H1 (cell line): Measurements from ENCODE around the gene L1TD1. TPM values are rescaled to one million over a fixed set of nuclear protein-coding genes. Genes with fewer than 3 reads are reported as not detected.

Experiments used
- CTCF ChIA-PET: fragments of 300-600 bp; sonication (Branson Sonifier 250); formaldehyde crosslinking; loops from one replicate; lab custom pipeline; 2021; ENCODE audit not compliant: partially characterized antibody; lab: Charles Lee
- POLR2A ChIA-PET: fragments of 300-600 bp; sonication (Branson Sonifier 250); formaldehyde crosslinking; loops from one replicate; lab custom pipeline; 2021; ENCODE audit warnings: inconsistent platforms; ENCODE audit not compliant: partially characterized antibody; lab: Charles Lee
- DNase-seq, 2 experiments: peaks; one replicate each; pipeline versions ENCODE4 v3.0.0 to v3.0.0-alpha.2; 2010 to 2022; ENCODE audit warnings: low spot score in 2 of 2, low read depth in 1 of 2, mixed read lengths in 1 of 2
- FAIRE-seq: peaks from 2 replicates; lab custom pipeline; 2011; peaks lifted over from hg19 to GRCh38; lab: Jason Lieb, UNC
- H2AFZ ChIP-seq: 2 replicates; pipeline ENCODE4 v1.8.1; 2012; ENCODE audit warnings: low read length, inconsistent platforms
- H2AK5ac ChIP-seq: 2 replicates; pipeline ENCODE4 v1.6.1; 2013; ENCODE audit warnings: low read depth, low read length
- H2BK120ac ChIP-seq: replicated peaks from 2 replicates; pipeline ENCODE3; 2013; ENCODE audit warnings: low read depth, low read length, inconsistent platforms
- H2BK12ac ChIP-seq: 2 replicates; pipeline ENCODE4 v1.6.1; 2013; ENCODE audit warnings: low read depth, low read length
- H2BK15ac ChIP-seq: 2 replicates; pipeline ENCODE4 v1.6.1; 2013; ENCODE audit warnings: low read length
- H2BK20ac ChIP-seq: 2 replicates; pipeline ENCODE4 v1.6.1; 2013; ENCODE audit warnings: low read length
- H2BK5ac ChIP-seq: 2 replicates; pipeline ENCODE4 v1.6.1; 2013; ENCODE audit warnings: low read depth, low read length
- H3K14ac ChIP-seq: 2 replicates; pipeline ENCODE4 v1.6.1; 2013; ENCODE audit warnings: inconsistent platforms; ENCODE audit not compliant: insufficient read length
- H3K18ac ChIP-seq: 2 replicates; pipeline ENCODE4 v1.6.1; 2013; ENCODE audit warnings: low read length; ENCODE audit errors: extremely low read depth
- H3K23ac ChIP-seq: 2 replicates; pipeline ENCODE4 v1.6.1; 2013; ENCODE audit warnings: inconsistent platforms; ENCODE audit not compliant: insufficient read length
- H3K23me2 ChIP-seq: 2 replicates; pipeline ENCODE4 v1.6.1; 2013; ENCODE audit warnings: low read depth, low read length
- H3K27ac ChIP-seq: 2 replicates; pipeline ENCODE4 v1.6.1; 2011; ENCODE audit warnings: low read depth, low read length, inconsistent platforms
- H3K27me3 ChIP-seq, 4 experiments: replicated peaks in 1 of 4; 1 replicate in 1 of 4; 2 replicates in 3 of 4; pipeline versions ENCODE4 v1.6.1 to v1.8.1; 2011 to 2013; ENCODE audit warnings: low read length in 3 of 4, mild to moderate bottlenecking in 3 of 4, inconsistent platforms in 2 of 4, mixed read lengths in 2 of 4, moderate library complexity in 1 of 4; ENCODE audit not compliant: control insufficient read depth in 3 of 4, insufficient read depth in 3 of 4; ENCODE audit errors: extremely low read depth in 1 of 4
- H3K36me3 ChIP-seq, 4 experiments: 2 replicates each; pipeline versions ENCODE4 v1.6.1 to v1.8.1; 2011 to 2013; ENCODE audit warnings: mild to moderate bottlenecking in 4 of 4, low read length in 3 of 4, moderate library complexity in 2 of 4, control low read depth in 1 of 4, inconsistent platforms in 1 of 4; ENCODE audit not compliant: insufficient read depth in 4 of 4, control insufficient read depth in 2 of 4
- H3K4ac ChIP-seq: replicated peaks from 2 replicates; pipeline ENCODE3; 2013; ENCODE audit warnings: low read length, low read depth, mixed read lengths, inconsistent platforms; ENCODE audit not compliant: insufficient read length
- H3K4me1 ChIP-seq, 4 experiments: replicated peaks in 1 of 4; 1 replicate in 1 of 4; 2 replicates in 3 of 4; pipeline versions ENCODE4 v1.6.1 to v1.8.1; 2011 to 2013; ENCODE audit warnings: low read length in 3 of 4, inconsistent platforms in 2 of 4, mixed read lengths in 1 of 4; ENCODE audit not compliant: insufficient read depth in 4 of 4, control insufficient read depth in 3 of 4
- H3K4me2 ChIP-seq, 2 experiments: 2 replicates each; pipeline versions ENCODE4 v1.6.1 to v1.8.1; 2011 to 2013; ENCODE audit warnings: low read depth in 2 of 2, low read length in 2 of 2, control low read depth in 1 of 2, inconsistent platforms in 1 of 2, mild to moderate bottlenecking in 1 of 2; ENCODE audit not compliant: insufficient read depth in 1 of 2
- H3K4me3 ChIP-seq, 4 experiments: fragments of 200-600, 300-600 bp in 1 of 4; sonication (generic), shearing (Covaris generic), sonication (Bioruptor Twin) in 1 of 4; 2 replicates each; pipeline versions ENCODE4 v1.5.1 to v1.8.1; 2011 to 2016; ENCODE audit warnings: low read length in 4 of 4, low read depth in 3 of 4, control low read depth in 2 of 4, inconsistent platforms in 2 of 4, mild to moderate bottlenecking in 2 of 4, mixed read lengths in 1 of 4, moderate library complexity in 1 of 4; ENCODE audit not compliant: insufficient read depth in 2 of 4; ENCODE audit errors: extremely low read depth in 1 of 4
- H3K56ac ChIP-seq: replicated peaks from 2 replicates; pipeline ENCODE3; 2013; ENCODE audit warnings: low read depth, mild to moderate bottlenecking, mixed read lengths, low read length, inconsistent platforms; ENCODE audit not compliant: insufficient read length
- H3K79me1 ChIP-seq: 2 replicates; pipeline ENCODE4 v1.6.1; 2013; ENCODE audit warnings: low read depth, low read length, control low read depth
- H3K79me2 ChIP-seq, 2 experiments: 2 replicates each; pipeline versions ENCODE4 v1.6.1 to v1.8.1; 2012 to 2013; ENCODE audit warnings: low read length in 2 of 2, mild to moderate bottlenecking in 2 of 2, inconsistent platforms in 1 of 2; ENCODE audit not compliant: insufficient read depth in 2 of 2, control insufficient read depth in 1 of 2
- H3K9ac ChIP-seq, 4 experiments: replicated peaks in 1 of 4; 1 replicate in 1 of 4; 2 replicates in 3 of 4; pipeline versions ENCODE4 v1.6.1 to v1.8.1; 2011 to 2013; ENCODE audit warnings: low read depth in 3 of 4, low read length in 3 of 4, control low read depth in 2 of 4, mild to moderate bottlenecking in 2 of 4, moderate library complexity in 2 of 4, inconsistent platforms in 1 of 4; ENCODE audit errors: extremely low read depth in 1 of 4
- H3K9me3 ChIP-seq, 2 experiments: 2 replicates each; pipeline versions ENCODE4 v1.6.1 to v1.8.1; 2012 to 2013; ENCODE audit warnings: mild to moderate bottlenecking in 2 of 2, moderate library complexity in 2 of 2, control low read depth in 1 of 2, inconsistent platforms in 1 of 2, low read depth in 1 of 2, low read length in 1 of 2, mixed read lengths in 1 of 2; ENCODE audit not compliant: insufficient read depth in 2 of 2
- H4K20me1 ChIP-seq, 2 experiments: replicated peaks in 1 of 2; 2 replicates each; pipeline versions ENCODE3 to v1.8.1; 2011 to 2013; ENCODE audit warnings: inconsistent platforms in 2 of 2, low read length in 2 of 2, mild to moderate bottlenecking in 1 of 2; ENCODE audit not compliant: insufficient read depth in 2 of 2, control insufficient read depth in 1 of 2
- H4K5ac ChIP-seq: 2 replicates; pipeline ENCODE4 v1.6.1; 2013; ENCODE audit warnings: low read length, low read depth, mixed read lengths, inconsistent platforms; ENCODE audit not compliant: insufficient read length
- H4K8ac ChIP-seq: 2 replicates; pipeline ENCODE4 v1.8.0; 2013; ENCODE audit warnings: mild to moderate bottlenecking, moderate library complexity, low read length, inconsistent platforms; ENCODE audit not compliant: insufficient read depth; ENCODE audit errors: extremely low read depth
- H4K91ac ChIP-seq: replicated peaks from 2 replicates; pipeline ENCODE3; 2013; ENCODE audit warnings: low read length, mixed read lengths, inconsistent platforms; ENCODE audit not compliant: insufficient read length
- CTCF ChIP-seq, 3 experiments: IDR thresholded peaks; 1 replicate in 2 of 3; 2 replicates in 1 of 3; pipeline versions ENCODE4 v1.5.1 to v1.6.1; 2011; ENCODE audit warnings: low read length in 3 of 3, mild to moderate bottlenecking in 3 of 3, inconsistent platforms in 2 of 3, low read depth in 1 of 3, moderate library complexity in 1 of 3; ENCODE audit not compliant: insufficient read depth in 1 of 3; ENCODE audit errors: control extremely low read depth in 1 of 3
- PHF8 ChIP-seq: fragments of 200-600 bp; sonication (generic); conservative IDR thresholded peaks from 2 replicates; pipeline ENCODE4 v1.7.1; 2012; ENCODE audit warnings: low read depth, mild to moderate bottlenecking, inconsistent platforms, low read length, moderate library complexity
- POLR2A ChIP-seq, 2 experiments: IDR thresholded peaks; 1 replicate in 1 of 2; 2 replicates in 1 of 2; pipeline ENCODE4 v1.6.1; 2011; ENCODE audit warnings: low read depth in 2 of 2, low read length in 2 of 2, mild to moderate bottlenecking in 2 of 2; ENCODE audit errors: control extremely low read depth in 1 of 2
- RNF2 ChIP-seq: fragments of 200-900, 300-1000 bp; sonication (generic); IDR thresholded peaks from 2 replicates; pipeline ENCODE4 v1.7.1; 2016; ENCODE audit warnings: borderline replicate concordance, low read depth, mild to moderate bottlenecking, antibody characterized with exemption, low read length; ENCODE audit not compliant: poor library complexity, severe bottlenecking; ENCODE audit errors: missing control alignments
- SIN3A ChIP-seq, 2 experiments: IDR thresholded peaks in 1 of 2; conservative IDR thresholded peaks in 1 of 2; 2 replicates each; pipeline ENCODE4 v1.6.1; 2011 to 2012; ENCODE audit warnings: low read length in 2 of 2, improper control_type of control experiment in 1 of 2, low read depth in 1 of 2, mild to moderate bottlenecking in 1 of 2
- TAF7 ChIP-seq: optimal IDR thresholded peaks from 2 replicates; pipeline ENCODE3; 2011; ENCODE audit warnings: low read depth, mild to moderate bottlenecking, inconsistent platforms, low read length, moderate library complexity, borderline replicate concordance
- USF2 ChIP-seq: IDR thresholded peaks from 2 replicates; pipeline ENCODE4 v1.6.1; 2011; ENCODE audit warnings: low read length, improper control_type of control experiment
- WGBS, 2 experiments: shearing (Covaris generic) in 1 of 2; methylation state at CpG; one replicate each; pipeline versions ENCODE4 v1.1.6 to v1.1.7; 2013 to 2015; ENCODE audit warnings: low lambda C conversion rate in 2 of 2, mixed read lengths in 2 of 2, inconsistent platforms in 1 of 2, low coverage in 1 of 2, missing lambda C conversion rate in 1 of 2; ENCODE audit not compliant: insufficient replicate concordance in 2 of 2, insufficient coverage in 1 of 2, insufficient read length in 1 of 2; ENCODE audit errors: extremely low coverage in 1 of 2, missing lambda C conversion rate in 1 of 2; 5-methylcytosine and 5-hydroxymethylcytosine counted together
- polyA plus RNA-seq, 7 experiments: library from polyadenylated mRNA; depleted of rRNA in 3 of 7; stranded (reverse) in 5 of 7; unstranded in 2 of 7; fragments of >200 nt in 5 of 7; fragments of 200-250 nt in 2 of 7; gene quantifications; 1 replicate in 5 of 7; 2 replicates in 1 of 7; 4 replicates in 1 of 7; pipeline versions ENCODE4 v1.2.1 to v1.2.3, GENCODE V29; 2011 to 2013; ENCODE audit warnings: missing spikeins in 2 of 7, mixed read lengths in 2 of 7
- total RNA-seq: library from RNA; stranded (reverse); fragmentation: NEBNext Ultra II Directional; extraction: Animal tissue kit (Norgen Biotek cat#: 25700); gene quantifications from 2 replicates; pipeline ENCODE4 v1.2.1, GENCODE V29; 2021

Gene L1TD1
- total and polyA plus RNA-seq, 2 of the 8 experiments (the other 6 are each of a cell fraction or from before 2014, with no cell fraction given), result 35.3 to 441 TPM

- Histone ChIP-seq H3K27me3 (no peaks in the 10 kb centered on the region), H2BK20ac (no peak overlapping the region), H3K4me2 (peak overlapping the region; percentile 81 to 95), H3K14ac (peak overlapping the region; percentile 95), H4K91ac (peak overlapping the region; percentile 58), H3K23me2 (peaks cover 21% of the 10 kb centered on the region), H3K4me3 (peak overlapping the region; percentile 77 to 100 (median 93)), H3K23ac (no peak overlapping the region), H3K4ac (no peak overlapping the region), H3K18ac (peak overlapping the region; percentile 33), H3K9me3 (no peaks in the 10 kb centered on the region), H2BK12ac (no peak overlapping the region), H3K27ac (peak overlapping the region; percentile 95; the same call in 1 of the 2 replicates), H4K8ac (no peak overlapping the region), H4K5ac (peak overlapping the region; percentile 90), H3K79me2 (peaks cover 15 to 69% of the 10 kb centered on the region in 2 experiments), H2AFZ (no peak overlapping the region), H2BK15ac (no peak overlapping the region), H3K9ac (peak overlapping the region; percentile 88 to 97 (median 96)), H3K56ac (peak overlapping the region; percentile 74), H4K20me1 (peaks cover 5 to 6% of the 10 kb centered on the region in 2 experiments), H2BK120ac (no peak overlapping the region), H2BK5ac (peak overlapping the region; percentile 95), H3K79me1 (no peaks in the 10 kb centered on the region), H2AK5ac (no peak overlapping the region), H3K36me3 (peaks cover 15 to 50% (median 25%) of the 10 kb centered on the region in 4 experiments), H3K4me1 (peaks cover 4 to 21% (median 8%) of the 10 kb centered on the region in 4 experiments)
- ChIA-PET CTCF (interaction anchor here (6.4 kb wide), 1 partner anchor 20 kb away, joined by 30 read pairs; no protein-coding TSS in a partner anchor), POLR2A (interaction anchor here (1.2 to 27.8 kb wide), 9 partner anchors 4 to 245 kb away, joined by 3 to 1232 read pairs (median 17); partner anchors contain the start of gene L1TD1)
- WGBS, 2 experiments, result 2% methylated on average over 15 of the region's 17 CpGs; no CpG with 5 or more reads in 1 of the 2 experiments
- no peak for DNase-seq
- peak; percentile 81 for FAIRE-seq
- peak in 1 of 2 experiments; percentile 27; a peak in 2 of 3 replicates for TF ChIP-seq POLR2A (IDR thresholded peaks at IDR 0.05; ENCODE audit: control extremely low read depth in 1 of 2, low read depth in 2 of 2, low read length in 2 of 2)
- TF ChIP-seq USF2, result no peak
- TF ChIP-seq SIN3A (conservative IDR thresholded peaks at IDR 0.05 in 1 of 2, IDR thresholded peaks at IDR 0.05 in 1 of 2; ENCODE audit: low read depth in 1 of 2, low read length in 2 of 2), result peak in 1 of 2 experiments; percentile 19; a peak in 2 of 4 replicates
- peak; percentile 20; the same call in 1 of the 2 replicates for TF ChIP-seq PHF8
- no peak for TF ChIP-seq CTCF (IDR thresholded peaks at IDR 0.05; ENCODE audit: control extremely low read depth in 1 of 3, insufficient read depth in 1 of 3, low read depth in 1 of 3, low read length in 3 of 3)
- peak; percentile 88 for TF ChIP-seq TAF7
- TF ChIP-seq RNF2, result no peak
Observed at GRCh38 chr1:62196086-62196690, 1.5 kb downstream of the L1TD1 start.
